Measurements from ENCODE around the gene PMAIP1.

- TF ChIP-seq, protein P1, sequence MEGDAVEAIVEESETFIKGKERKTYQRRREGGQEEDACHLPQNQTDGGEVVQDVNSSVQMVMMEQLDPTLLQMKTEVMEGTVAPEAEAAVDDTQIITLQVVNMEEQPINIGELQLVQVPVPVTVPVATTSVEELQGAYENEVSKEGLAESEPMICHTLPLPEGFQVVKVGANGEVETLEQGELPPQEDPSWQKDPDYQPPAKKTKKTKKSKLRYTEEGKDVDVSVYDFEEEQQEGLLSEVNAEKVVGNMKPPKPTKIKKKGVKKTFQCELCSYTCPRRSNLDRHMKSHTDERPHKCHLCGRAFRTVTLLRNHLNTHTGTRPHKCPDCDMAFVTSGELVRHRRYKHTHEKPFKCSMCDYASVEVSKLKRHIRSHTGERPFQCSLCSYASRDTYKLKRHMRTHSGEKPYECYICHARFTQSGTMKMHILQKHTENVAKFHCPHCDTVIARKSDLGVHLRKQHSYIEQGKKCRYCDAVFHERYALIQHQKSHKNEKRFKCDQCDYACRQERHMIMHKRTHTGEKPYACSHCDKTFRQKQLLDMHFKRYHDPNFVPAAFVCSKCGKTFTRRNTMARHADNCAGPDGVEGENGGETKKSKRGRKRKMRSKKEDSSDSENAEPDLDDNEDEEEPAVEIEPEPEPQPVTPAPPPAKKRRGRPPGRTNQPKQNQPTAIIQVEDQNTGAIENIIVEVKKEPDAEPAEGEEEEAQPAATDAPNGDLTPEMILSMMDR (IDR thresholded peaks at IDR 0.05): no peak
- no peak for TF ChIP-seq POLR2A (IDR thresholded peaks at IDR 0.05)
Measured at GRCh38 chr18:59877361-59877760, 22.4 kb upstream of the PMAIP1 start.

Measured in heart left ventricle (tissue), 13 donors.